H9 (cell line): Measurements from ENCODE around the gene NEURL3. TPM values are rescaled to one million over a fixed set of nuclear protein-coding genes. Genes with fewer than 3 reads are reported as not detected.

ENCODE experiments used
- DNase-seq: peaks from one replicate; pipeline ENCODE4 v3.0.0-alpha.2; 2017
- H2AFZ ChIP-seq: one replicate; pipeline ENCODE4 v1.6.1; 2013; ENCODE audit warnings: mild to moderate bottlenecking, low read length, control low read depth, moderate library complexity
- H2AK5ac ChIP-seq: 2 replicates; pipeline ENCODE4 v1.6.1; 2013; ENCODE audit warnings: low read length, control low read depth, mixed read lengths; ENCODE audit not compliant: insufficient read length
- H2BK120ac ChIP-seq: one replicate; pipeline ENCODE4 v1.6.1; 2013; ENCODE audit warnings: low read depth, mild to moderate bottlenecking, low read length, control low read depth, inconsistent platforms; ENCODE audit not compliant: poor library complexity, severe bottlenecking
- H2BK12ac ChIP-seq: 2 replicates; pipeline ENCODE4 v1.6.1; 2013; ENCODE audit warnings: low read length, control low read depth, mixed read lengths, low read depth; ENCODE audit not compliant: insufficient read length
- H2BK15ac ChIP-seq: 2 replicates; pipeline ENCODE4 v1.6.1; 2013; ENCODE audit warnings: low read depth, low read length, control low read depth
- H2BK20ac ChIP-seq: one replicate; pipeline ENCODE4 v1.6.1; 2013; ENCODE audit warnings: low read depth, mild to moderate bottlenecking, low read length, control low read depth, inconsistent platforms; ENCODE audit not compliant: poor library complexity, severe bottlenecking
- H2BK5ac ChIP-seq: 2 replicates; pipeline ENCODE4 v1.6.1; 2013; ENCODE audit warnings: low read length, control low read depth, mixed read lengths; ENCODE audit not compliant: insufficient read length
- H3K14ac ChIP-seq: 2 replicates; pipeline ENCODE4 v1.6.1; 2013; ENCODE audit warnings: low read length, control low read depth; ENCODE audit not compliant: insufficient read depth
- H3K18ac ChIP-seq: 2 replicates; pipeline ENCODE4 v1.6.1; 2013; ENCODE audit warnings: low read depth, mild to moderate bottlenecking, mixed read lengths, low read length, control low read depth; ENCODE audit not compliant: insufficient read length
- H3K23ac ChIP-seq: 2 replicates; pipeline ENCODE4 v1.6.1; 2013; ENCODE audit warnings: low read length, control low read depth, mixed read lengths, low read depth; ENCODE audit not compliant: insufficient read length
- H3K23me2 ChIP-seq: 2 replicates; pipeline ENCODE4 v1.6.1; 2013; ENCODE audit warnings: low read depth, mild to moderate bottlenecking, mixed read lengths, low read length, control low read depth; ENCODE audit not compliant: insufficient read length, poor library complexity, severe bottlenecking
- H3K27ac ChIP-seq: 2 replicates; pipeline ENCODE4 v1.5.1; 2013; ENCODE audit warnings: low read length, control low read depth, mixed read lengths, low read depth; ENCODE audit not compliant: insufficient read length
- H3K27me3 ChIP-seq: 2 replicates; pipeline ENCODE4 v1.6.1; 2013; ENCODE audit warnings: low read length, control low read depth, inconsistent platforms; ENCODE audit not compliant: insufficient read depth
- H3K4ac ChIP-seq: 2 replicates; pipeline ENCODE4 v1.6.1; 2013; ENCODE audit warnings: low read depth, mild to moderate bottlenecking, control low read depth, inconsistent platforms, low read length, moderate library complexity
- H3K4me1 ChIP-seq: 2 replicates; pipeline ENCODE4 v1.6.1; 2013; ENCODE audit warnings: low read length, control low read depth, inconsistent platforms; ENCODE audit not compliant: insufficient read depth
- H3K4me2 ChIP-seq: 2 replicates; pipeline ENCODE4 v1.6.1; 2013; ENCODE audit warnings: low read length, control low read depth, mixed read lengths; ENCODE audit not compliant: insufficient read length, insufficient read depth
- H3K56ac ChIP-seq: 2 replicates; pipeline ENCODE4 v1.6.1; 2013; ENCODE audit warnings: low read depth, mild to moderate bottlenecking, mixed read lengths, low read length, control low read depth; ENCODE audit not compliant: insufficient read length
- H3K79me1 ChIP-seq: 2 replicates; pipeline ENCODE4 v1.6.1; 2013; ENCODE audit warnings: low read depth, mild to moderate bottlenecking, moderate library complexity, low read length, control low read depth, inconsistent platforms; ENCODE audit not compliant: insufficient read depth, poor library complexity, severe bottlenecking
- H3K79me2 ChIP-seq: 2 replicates; pipeline ENCODE4 v1.6.1; 2013; ENCODE audit warnings: low read length, control low read depth, inconsistent platforms; ENCODE audit not compliant: insufficient read depth
- H3K9ac ChIP-seq: 2 replicates; pipeline ENCODE4 v1.6.1; 2013; ENCODE audit warnings: low read length, control low read depth, mixed read lengths; ENCODE audit not compliant: insufficient read length; ENCODE audit errors: extremely low read depth
- H3K9me3 ChIP-seq: one replicate; pipeline ENCODE4 v1.6.1; 2013; ENCODE audit warnings: low read depth, low read length, inconsistent platforms; ENCODE audit not compliant: control insufficient read depth
- H3T11ph ChIP-seq: one replicate; pipeline ENCODE4 v1.6.1; 2013; ENCODE audit warnings: mild to moderate bottlenecking, low read length, control low read depth, inconsistent platforms
- H4K20me1 ChIP-seq: one replicate; pipeline ENCODE4 v1.6.1; 2013; ENCODE audit not compliant: control insufficient read depth, insufficient read length, insufficient read depth
- H4K5ac ChIP-seq: 2 replicates; pipeline ENCODE4 v1.6.1; 2013; ENCODE audit warnings: low read depth, mild to moderate bottlenecking, mixed read lengths, low read length, control low read depth; ENCODE audit not compliant: insufficient read length
- H4K8ac ChIP-seq: replicated peaks from 2 replicates; pipeline ENCODE4 v1.6.1; 2013; ENCODE audit warnings: low read length, control low read depth, mixed read lengths, low read depth; ENCODE audit not compliant: insufficient read length
- H4K91ac ChIP-seq: 2 replicates; pipeline ENCODE4 v1.6.1; 2013; ENCODE audit warnings: low read depth, mild to moderate bottlenecking, moderate library complexity, mixed read lengths, low read length, control low read depth; ENCODE audit not compliant: insufficient read length
- H3K27ac Mint-ChIP-seq, 3 experiments: 2 replicates in 2 of 3; 3 replicates in 1 of 3; pipeline ENCODE4 v1.8.0; 2020 to 2021; ENCODE audit warnings: mixed read lengths in 3 of 3, mild to moderate bottlenecking in 1 of 3, moderate library complexity in 1 of 3
- H3K27me3 Mint-ChIP-seq: 2 replicates; pipeline ENCODE4 v1.8.0; 2021; ENCODE audit warnings: low read depth, mild to moderate bottlenecking, moderate library complexity, mixed read lengths
- H3K36me3 Mint-ChIP-seq, 3 experiments: 2 replicates in 2 of 3; 3 replicates in 1 of 3; pipeline ENCODE4 v1.8.0; 2020 to 2021; ENCODE audit warnings: low read depth in 3 of 3, mixed read lengths in 3 of 3; ENCODE audit not compliant: insufficient read depth in 1 of 3
- H3K4me1 Mint-ChIP-seq, 2 experiments: 2 replicates each; pipeline ENCODE4 v1.8.0; 2020; ENCODE audit warnings: mixed read lengths in 2 of 2
- H3K4me3 Mint-ChIP-seq, 2 experiments: 2 replicates in 1 of 2; 3 replicates in 1 of 2; pipeline ENCODE4 v1.8.0; 2020 to 2021; ENCODE audit warnings: mild to moderate bottlenecking in 2 of 2, mixed read lengths in 2 of 2, moderate library complexity in 1 of 2
- H3K9me3 Mint-ChIP-seq, 2 experiments: 2 replicates in 1 of 2; 3 replicates in 1 of 2; pipeline ENCODE4 v1.8.0; 2020; ENCODE audit warnings: mild to moderate bottlenecking in 2 of 2, mixed read lengths in 2 of 2, moderate library complexity in 1 of 2
- WGBS: extraction: QIAGEN DNeasy Blood & Tissue Kit; methylation state at CpG from one replicate; pipeline ENCODE4 v1.1.7; 2013; ENCODE audit warnings: missing lambda C conversion rate, low lambda C conversion rate, mixed read lengths; ENCODE audit not compliant: insufficient read length; ENCODE audit errors: extremely low coverage; 5-methylcytosine and 5-hydroxymethylcytosine counted together
- total RNA-seq: library from RNA; stranded (reverse); gene quantifications from 2 replicates; pipeline ENCODE4 v1.2.1, GENCODE V29; 2021
- TF ChIP-seq, protein P1 (sequence below): fragments of 200-600 bp; sonication (generic); conservative IDR thresholded peaks from 3 replicates; pipeline ENCODE4 v1.8.0; 2021; ENCODE audit warnings: antibody characterized with exemption, mild to moderate bottlenecking

Gene NEURL3
- total RNA-seq, 1 experiment from 2014 or later: not detected

DNA sequence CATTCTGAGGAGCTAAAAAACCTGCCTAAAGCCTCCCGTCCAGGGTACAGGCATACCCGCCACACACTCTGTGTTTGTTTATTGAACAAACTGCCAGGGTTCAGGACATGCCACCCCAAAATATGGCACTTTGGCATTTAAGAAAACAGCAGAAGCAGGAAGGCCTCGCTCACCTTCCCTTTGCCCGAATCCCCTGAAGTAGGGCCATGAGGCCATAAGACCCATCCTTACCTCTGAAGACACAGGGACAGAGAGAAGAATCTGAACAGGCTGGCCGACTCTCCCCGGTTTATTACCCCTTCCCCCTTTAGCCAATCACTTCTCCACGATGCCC, 1.7 kb upstream of the NEURL3 start:
- DNase-seq: no peak
- Histone ChIP-seq H2BK15ac (no peak overlapping the region), H3K27ac (no peak overlapping the region), H2BK5ac (no peak overlapping the region), H3T11ph (no peak overlapping the region), H3K79me2 (no peaks in the 10 kb centered on the region), H4K91ac (no peak overlapping the region), H3K4ac (no peak overlapping the region), H3K4me1 (no peaks in the 10 kb centered on the region), H3K14ac (no peak overlapping the region), H4K5ac (no peak overlapping the region), H2BK12ac (no peak overlapping the region), H3K4me2 (no peak overlapping the region), H3K9me3 (no peaks in the 10 kb centered on the region), H3K56ac (no peak overlapping the region), H2AFZ (no peak overlapping the region), H3K27me3 (no peaks in the 10 kb centered on the region; the same call in 1 of the 2 replicates), H3K23me2 (no peaks in the 10 kb centered on the region), H3K18ac (no peak overlapping the region), H3K23ac (no peak overlapping the region), H4K20me1 (no peaks in the 10 kb centered on the region), H2AK5ac (no peak overlapping the region), H2BK120ac (no peak overlapping the region), H2BK20ac (no peak overlapping the region), H3K9ac (no peak overlapping the region), H4K8ac (no peak overlapping the region), H3K79me1 (no peaks in the 10 kb centered on the region)
- no peaks in the 10 kb centered on the region; a peak in 1 of 7 replicates for H3K36me3 Mint-ChIP-seq
- H3K4me1 Mint-ChIP-seq: peaks cover 21 to 27% of the 10 kb centered on the region in 2 experiments
- TF ChIP-seq, protein P1, sequence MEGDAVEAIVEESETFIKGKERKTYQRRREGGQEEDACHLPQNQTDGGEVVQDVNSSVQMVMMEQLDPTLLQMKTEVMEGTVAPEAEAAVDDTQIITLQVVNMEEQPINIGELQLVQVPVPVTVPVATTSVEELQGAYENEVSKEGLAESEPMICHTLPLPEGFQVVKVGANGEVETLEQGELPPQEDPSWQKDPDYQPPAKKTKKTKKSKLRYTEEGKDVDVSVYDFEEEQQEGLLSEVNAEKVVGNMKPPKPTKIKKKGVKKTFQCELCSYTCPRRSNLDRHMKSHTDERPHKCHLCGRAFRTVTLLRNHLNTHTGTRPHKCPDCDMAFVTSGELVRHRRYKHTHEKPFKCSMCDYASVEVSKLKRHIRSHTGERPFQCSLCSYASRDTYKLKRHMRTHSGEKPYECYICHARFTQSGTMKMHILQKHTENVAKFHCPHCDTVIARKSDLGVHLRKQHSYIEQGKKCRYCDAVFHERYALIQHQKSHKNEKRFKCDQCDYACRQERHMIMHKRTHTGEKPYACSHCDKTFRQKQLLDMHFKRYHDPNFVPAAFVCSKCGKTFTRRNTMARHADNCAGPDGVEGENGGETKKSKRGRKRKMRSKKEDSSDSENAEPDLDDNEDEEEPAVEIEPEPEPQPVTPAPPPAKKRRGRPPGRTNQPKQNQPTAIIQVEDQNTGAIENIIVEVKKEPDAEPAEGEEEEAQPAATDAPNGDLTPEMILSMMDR: no peak
- WGBS: no CpG with 5 or more reads among the region's 7 CpGs
- no peaks in the 10 kb centered on the region; a peak in 1 of 5 replicates for H3K9me3 Mint-ChIP-seq
- H3K27ac Mint-ChIP-seq: no peak overlapping the region
- H3K27me3 Mint-ChIP-seq: peaks cover 38% of the 10 kb centered on the region
- H3K4me3 Mint-ChIP-seq: no peak overlapping the region
